GM12892 (cell line): ENCODE data around the gene STAG3.

Source experiments
- DNase-seq: peaks from one replicate; pipeline ENCODE4 v3.0.0; 2011; ENCODE audit not compliant: insufficient read length
- FAIRE-seq: peaks from 2 replicates; lab custom pipeline; 2011; peaks lifted over from hg19 to GRCh38; lab: Jason Lieb, UNC
- POLR2A ChIP-seq: IDR thresholded peaks from 2 replicates; pipeline ENCODE4 v1.6.1; 2011; ENCODE audit warnings: low read depth, low read length, control low read depth
- POLR2AphosphoS5 ChIP-seq: IDR thresholded peaks from 2 replicates; pipeline ENCODE4 v1.6.1; 2011; ENCODE audit warnings: low read depth, low read length, control low read depth
- TAF1 ChIP-seq: IDR thresholded peaks from 2 replicates; pipeline ENCODE4 v1.6.1; 2011; ENCODE audit warnings: low read depth, mild to moderate bottlenecking, control low read depth, low read length, borderline replicate concordance

Gene STAG3

DNA sequence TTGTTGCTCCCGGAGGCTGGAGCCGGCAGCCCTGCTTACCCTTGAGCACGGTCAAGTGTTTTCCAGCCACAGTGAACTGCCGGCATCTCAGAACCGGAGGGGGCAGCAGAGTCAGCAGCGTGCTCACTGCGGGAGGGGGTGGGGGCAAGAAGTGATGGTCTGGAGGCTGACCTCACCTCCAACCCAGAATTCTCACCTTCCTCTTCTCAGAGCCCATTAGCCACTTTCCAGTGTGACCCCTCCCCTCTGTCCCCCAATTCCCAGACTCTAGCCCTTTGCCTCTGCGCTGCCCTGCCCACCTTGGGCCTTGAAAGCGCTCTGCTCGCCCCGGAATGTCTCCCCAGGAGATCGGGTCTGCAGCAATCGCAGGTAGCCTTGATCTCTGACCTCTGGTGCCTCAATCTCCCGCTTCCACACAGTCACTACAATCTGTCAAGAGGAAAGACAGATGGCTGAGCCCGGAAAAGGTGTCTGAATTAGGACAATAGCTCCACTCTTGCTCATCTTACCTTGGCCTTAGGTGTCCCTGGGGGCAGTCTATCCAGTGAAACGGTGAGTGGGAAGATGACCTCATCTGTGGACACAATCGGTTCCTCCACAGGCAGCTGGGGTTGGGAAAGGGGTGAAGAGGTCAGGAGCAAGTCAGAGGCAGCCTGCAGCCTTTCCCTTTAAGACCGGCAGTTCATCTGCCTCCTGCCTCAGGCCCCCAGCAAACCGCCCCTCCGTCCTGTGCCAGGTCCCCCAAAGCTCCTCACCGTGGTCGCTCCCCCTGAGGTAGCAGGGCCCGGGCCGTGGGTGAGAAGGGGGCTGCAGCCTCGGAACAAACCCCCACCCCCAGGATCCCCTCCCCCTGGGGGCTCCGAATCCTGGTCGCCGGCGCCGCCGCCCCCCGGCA lies 20.1 kb upstream of the STAG3 start:
- DNase-seq (no peak), FAIRE-seq (no peak)
- TF ChIP-seq POLR2A (no peak), TAF1 (no peak), POLR2AphosphoS5 (no peak)

DNA sequence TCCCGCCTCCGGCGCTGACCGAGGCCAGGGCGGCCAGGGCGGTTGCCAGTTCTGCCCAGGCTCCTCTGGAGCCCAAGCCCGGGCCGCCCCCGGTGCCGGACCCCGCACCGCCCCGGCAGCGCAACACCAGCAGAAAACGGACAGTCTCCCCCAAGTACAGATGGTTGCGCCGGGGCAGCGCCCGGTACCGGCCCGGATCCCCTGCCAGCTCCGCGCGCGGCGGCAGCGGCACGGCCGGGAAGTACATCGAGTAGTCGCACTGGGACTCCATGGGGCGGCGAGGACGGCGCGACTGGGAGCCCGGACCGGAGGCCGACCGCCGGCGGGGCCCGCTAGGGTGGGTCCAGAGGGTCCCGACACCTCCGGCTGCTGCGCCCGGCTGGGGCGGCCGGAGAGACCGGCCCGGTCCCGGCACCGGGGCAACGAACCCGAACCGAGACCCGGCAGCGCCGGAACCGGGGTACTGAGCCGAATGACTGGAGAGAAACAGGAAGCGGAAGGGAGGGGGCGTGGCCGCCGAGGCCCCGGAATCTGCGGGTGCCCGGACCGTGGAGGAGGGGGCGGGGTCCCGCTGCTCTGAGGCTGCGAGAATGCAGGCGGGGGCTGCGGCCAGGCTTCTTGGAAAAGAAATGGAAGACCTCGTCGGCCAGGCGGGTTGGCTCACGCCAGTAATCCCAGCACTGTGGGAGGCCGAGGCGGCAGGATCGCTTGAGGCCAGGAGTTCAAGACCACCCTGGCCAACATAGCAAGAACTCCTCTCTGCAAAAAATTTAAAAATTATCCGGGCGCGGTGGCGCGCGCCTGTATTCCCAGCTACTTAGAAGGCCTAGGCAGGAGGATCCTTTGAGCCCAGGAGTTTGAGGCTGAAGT lies 19.3 kb upstream of the STAG3 start, which contains the start of gene TRAPPC14:
Gene TRAPPC14, minus strand, starts transcription at position 495 of the 870 bp plus-strand sequence. Its CDS starts 224 bp downstream, at position 271.
- FAIRE-seq (peak; percentile 51), DNase-seq (peak; percentile 99)
- 0 out of 2 replicates have a peak, but pooled peaks have one; percentile 19 for TF ChIP-seq POLR2AphosphoS5
- TF ChIP-seq TAF1: 0 out of 2 replicates have a peak, but pooled peaks have one; percentile 58
- peak; percentile 75; the same call in 1 of the 2 replicates for TF ChIP-seq POLR2A

- TF ChIP-seq TAF1: no peak
- TF ChIP-seq POLR2AphosphoS5: no peak
- TF ChIP-seq POLR2A: no peak
- FAIRE-seq: no peak
- no peak for DNase-seq
These were observed 18.6 kb upstream of the STAG3 start for GRCh38 chr7:100159099-100159623.

DNA sequence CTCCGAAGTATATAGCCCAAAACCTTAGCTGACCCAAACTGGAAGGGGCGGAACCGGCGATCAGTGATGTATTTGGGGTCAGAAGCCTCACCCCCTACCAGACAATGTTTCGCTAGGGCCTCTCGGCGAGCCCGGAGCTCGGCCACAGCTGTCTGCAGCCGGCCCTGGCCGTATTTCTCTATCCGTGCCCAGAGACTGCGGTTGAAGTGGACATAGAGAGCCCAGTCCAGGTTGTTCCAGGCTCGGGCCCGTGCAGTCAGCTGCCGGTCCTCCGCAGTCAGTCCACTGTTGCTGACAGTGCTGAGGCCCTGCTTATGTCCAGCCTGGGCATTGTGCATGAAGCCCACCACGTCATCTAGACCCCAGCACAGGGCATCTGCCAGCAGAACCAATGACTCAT lies 17.7 kb upstream of the STAG3 start:
- no peak for TF ChIP-seq POLR2A
- no peak for TF ChIP-seq TAF1
- no peak for TF ChIP-seq POLR2AphosphoS5
- DNase-seq (no peak), FAIRE-seq (no peak)

- TF ChIP-seq TAF1: no peak
- no peak for TF ChIP-seq POLR2AphosphoS5
- TF ChIP-seq POLR2A: no peak
- FAIRE-seq: no peak
- no peak for DNase-seq
These were observed 14.6 kb upstream of the STAG3 start for GRCh38 chr7:100163006-100163531.

DNA sequence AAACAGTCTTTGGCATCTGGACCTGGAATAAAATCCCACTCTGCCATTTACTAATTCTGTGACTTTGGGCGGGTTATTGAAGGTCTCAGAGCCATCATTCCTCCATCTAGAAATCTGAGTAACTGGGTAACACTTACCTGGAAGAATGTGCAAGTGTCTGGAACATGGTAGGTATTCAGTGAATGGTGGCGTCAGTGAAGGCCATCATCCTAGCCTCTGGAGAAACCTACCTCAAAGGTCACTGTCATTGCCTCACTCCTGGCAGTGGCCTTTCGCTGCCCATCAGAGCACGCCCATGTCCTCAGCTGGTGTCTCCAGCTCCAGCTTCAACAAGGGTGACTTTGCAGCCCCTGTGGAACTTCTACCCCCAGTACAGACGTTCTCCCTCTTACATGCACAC lies 13.8 kb upstream of the STAG3 start:
- TF ChIP-seq TAF1: no peak
- no peak for TF ChIP-seq POLR2A
- no peak for TF ChIP-seq POLR2AphosphoS5
- no peak for DNase-seq
- no peak for FAIRE-seq

DNA sequence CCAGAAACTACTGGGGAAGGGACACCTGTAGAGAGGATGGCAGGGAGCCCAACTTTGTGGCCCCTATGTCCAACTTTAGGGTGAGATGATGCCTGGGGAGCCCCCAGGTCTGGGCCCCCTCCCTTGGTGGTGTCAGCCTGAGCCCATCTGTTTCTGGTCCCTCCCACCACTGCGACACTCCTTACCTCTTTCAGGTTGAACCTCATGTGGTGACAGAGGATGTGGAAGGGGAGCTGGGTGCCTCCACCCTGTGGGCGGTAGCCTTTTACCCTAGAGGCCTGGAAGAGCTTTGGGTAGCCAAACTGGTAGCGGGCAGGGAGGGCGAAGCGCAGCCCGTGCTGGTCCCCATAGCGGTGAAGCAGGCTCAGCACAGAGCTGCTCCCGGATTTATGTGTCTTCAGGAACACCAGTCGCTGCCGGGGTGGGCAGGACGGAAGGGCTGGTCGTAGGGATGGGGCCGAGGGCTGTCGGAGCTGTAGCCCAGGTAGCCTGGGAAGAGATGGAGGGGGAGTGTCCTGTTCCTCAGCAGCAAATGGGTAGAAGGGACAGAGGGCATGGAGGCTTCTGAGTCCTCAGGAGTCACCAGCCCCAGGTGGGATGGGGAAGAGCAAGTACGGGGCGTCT lies 11.3 kb upstream of the STAG3 start:
- no peak for TF ChIP-seq POLR2AphosphoS5
- no peak for TF ChIP-seq POLR2A
- no peak for TF ChIP-seq TAF1
- DNase-seq (no peak), FAIRE-seq (no peak)

DNA sequence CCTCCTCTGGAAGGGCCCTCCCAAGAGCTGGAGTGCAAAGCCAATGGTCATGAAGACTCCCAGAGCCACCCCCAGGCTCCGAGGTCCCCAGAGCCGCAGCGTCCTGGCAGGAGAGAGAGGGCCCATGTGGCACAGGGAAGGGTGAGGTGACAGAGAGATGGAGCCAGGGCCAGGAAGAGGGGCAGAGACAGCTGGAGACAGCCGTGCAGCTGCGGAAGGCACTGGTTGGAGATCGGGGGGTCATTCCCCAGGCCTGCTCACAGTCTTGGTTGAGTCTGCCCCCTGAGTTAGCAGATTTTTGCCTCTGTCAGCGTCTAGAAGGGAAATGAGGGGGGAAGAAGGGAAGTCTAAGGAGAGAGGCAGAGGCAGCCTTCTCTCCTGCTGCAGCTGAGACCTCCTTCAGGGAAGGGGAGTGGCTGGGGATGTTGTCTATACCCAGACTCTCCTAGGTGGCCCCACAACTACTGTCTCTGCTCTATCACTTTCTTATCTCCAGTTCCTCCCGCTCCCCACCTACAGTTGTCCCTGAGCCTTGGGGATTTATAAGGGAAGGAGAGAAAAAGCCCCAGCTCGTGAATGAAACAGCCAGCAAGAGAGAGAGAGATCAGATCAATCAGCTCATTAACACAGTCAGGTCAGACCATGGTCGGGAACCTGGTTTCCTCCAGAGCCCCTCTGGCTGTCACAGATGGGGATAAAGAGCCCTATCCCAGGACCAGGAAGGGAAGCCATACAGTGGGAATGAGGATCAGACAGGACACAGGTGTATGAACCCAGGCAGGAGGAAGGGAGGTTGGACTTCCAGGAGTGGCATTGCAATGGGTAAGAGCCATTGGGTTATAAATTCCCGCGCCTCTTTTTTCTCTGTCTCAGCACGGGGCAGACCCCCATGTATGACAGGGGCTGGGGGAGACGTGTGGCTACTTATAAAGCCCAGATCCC lies 10.5 kb upstream of the STAG3 start:
- TF ChIP-seq POLR2AphosphoS5 (no peak), TAF1 (no peak), POLR2A (no peak)
- FAIRE-seq: no peak
- no peak for DNase-seq

- TF ChIP-seq POLR2A (no peak), POLR2AphosphoS5 (no peak), TAF1 (no peak)
- DNase-seq (no peak), FAIRE-seq (no peak)
These were observed 9.8 kb upstream of the STAG3 start for GRCh38 chr7:100167912-100168323.
